GM20000 (cell line): ENCODE measurements around the gene PYHIN1.

Experiments used
- DNase-seq: peaks from one replicate; pipeline ENCODE4 v3.0.0; 2012; ENCODE audit warnings: low spot score
- CTCF ChIP-seq: IDR thresholded peaks from 2 replicates; pipeline ENCODE4 v1.5.1; 2012; ENCODE audit warnings: mild to moderate bottlenecking, control low read depth; ENCODE audit errors: extremely low read depth, missing control alignments

PYHIN1 gene

GRCh38 chr1:158931055-158931737, at the start of gene PYHIN1:
TSS of gene PYHIN1 (plus strand) at chr1:158931552. CDS start at chr1:158936911, 5,359 bp downstream.
- DNase-seq, result no peak
- TF ChIP-seq CTCF, result no peak

GRCh38 chr1:158893654-158894053, 37.7 kb upstream of the PYHIN1 start:
- DNase-seq, result no peak
- TF ChIP-seq CTCF, result no peak

GRCh38 chr1:158898722-158899121, 32.6 kb upstream of the PYHIN1 start:
- no peak for TF ChIP-seq CTCF
- DNase-seq, result no peak

- no peak for TF ChIP-seq CTCF
These were observed 29.7 kb upstream of the PYHIN1 start for GRCh38 chr1:158901623-158902022.

GRCh38 chr1:158916085-158916484, 15.3 kb upstream of the PYHIN1 start:
- no peak for TF ChIP-seq CTCF

More at GRCh38 chr1:158901623-158902022, 29.7 kb upstream of the PYHIN1 start:
- DNase-seq, result no peak

GRCh38 chr1:158924677-158925076, 6.7 kb upstream of the PYHIN1 start:
- DNase-seq, result no peak
- TF ChIP-seq CTCF, result no peak

More at GRCh38 chr1:158916085-158916484, 15.3 kb upstream of the PYHIN1 start:
- no peak for DNase-seq

GRCh38 chr1:158930504-158930903, 848 bp upstream of the PYHIN1 start:
- TF ChIP-seq CTCF, result no peak

More at GRCh38 chr1:158930504-158930903, 848 bp upstream of the PYHIN1 start:
- DNase-seq, result no peak
